ENCODE results near the gene SH3GL1.

The SH3GL1 gene

DNA sequence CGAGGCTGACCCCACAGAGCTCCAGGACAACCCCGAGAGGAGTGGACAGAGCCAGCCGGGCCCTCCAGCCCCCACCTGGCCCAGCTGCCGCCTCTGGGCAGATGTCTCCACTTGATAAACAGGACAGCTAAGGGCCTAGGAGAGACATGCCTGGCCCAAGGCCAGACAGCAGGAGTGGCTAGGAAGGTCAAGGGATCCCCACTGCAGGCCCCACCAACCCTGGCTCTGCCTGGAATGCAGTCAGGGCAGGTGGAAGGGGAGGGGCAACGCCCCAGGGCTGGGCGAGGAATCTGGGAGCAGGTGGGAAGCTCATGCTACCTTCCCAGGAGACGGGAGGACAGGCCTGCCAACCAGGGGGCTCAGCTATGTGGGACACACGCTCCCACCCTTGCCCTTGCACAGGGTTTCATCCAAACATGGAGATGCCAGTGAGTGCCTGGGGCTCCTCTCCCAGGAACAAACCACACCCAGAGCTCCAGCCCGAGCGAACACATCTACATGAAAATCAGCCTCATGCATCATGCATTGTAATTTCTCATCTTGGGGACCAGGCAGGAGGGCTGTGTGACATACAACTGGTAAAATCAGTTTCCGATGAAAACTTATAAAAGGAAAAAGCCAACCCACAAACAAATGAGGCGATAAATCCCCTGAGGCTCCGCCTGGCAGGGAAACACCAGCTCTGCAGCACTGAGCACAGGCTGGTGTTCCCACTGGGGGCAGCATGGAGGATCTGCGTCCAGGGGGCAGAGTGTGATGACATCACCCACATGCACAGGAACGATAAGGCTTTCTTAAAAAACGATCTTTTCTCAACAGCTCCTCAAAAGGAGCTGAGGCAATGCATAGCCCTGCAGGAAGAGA, 25.0 kb downstream of the SH3GL1 start:
- peak; percentile 73 for DNase-seq

DNA sequence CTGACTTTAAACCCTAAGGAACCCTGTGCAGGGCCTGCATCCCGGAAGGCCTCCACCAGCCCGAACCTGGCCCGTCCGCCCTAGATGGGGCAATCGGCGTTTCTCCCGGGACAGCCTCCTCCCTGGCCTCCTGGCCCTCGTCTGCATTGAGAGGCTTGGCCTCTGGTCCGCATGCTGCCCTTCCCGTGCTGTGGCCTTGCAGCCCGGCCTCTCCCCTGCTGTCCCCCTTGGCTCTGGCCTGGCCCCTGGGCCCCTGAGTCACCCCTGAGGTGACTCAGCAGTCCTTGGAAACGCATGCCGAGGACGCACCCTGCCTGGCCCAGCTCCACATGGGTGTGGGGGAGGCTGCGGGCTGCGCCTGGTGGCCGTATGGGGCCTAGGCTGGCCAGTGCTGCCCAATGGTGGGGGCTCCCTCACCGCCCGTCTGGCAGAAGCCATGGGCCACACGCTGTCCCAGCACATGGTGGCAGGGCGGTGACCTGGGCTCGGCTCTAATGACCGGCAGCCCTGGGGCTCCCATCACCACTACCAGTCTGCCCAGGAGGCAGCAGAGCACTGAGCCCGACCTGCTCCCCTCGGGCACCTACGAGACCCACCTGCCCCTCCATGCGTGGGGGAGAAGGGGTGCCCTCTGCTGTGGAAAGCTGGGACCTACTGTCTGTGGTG, 25.7 kb downstream of the SH3GL1 start:
- DNase-seq: no peak

DNA sequence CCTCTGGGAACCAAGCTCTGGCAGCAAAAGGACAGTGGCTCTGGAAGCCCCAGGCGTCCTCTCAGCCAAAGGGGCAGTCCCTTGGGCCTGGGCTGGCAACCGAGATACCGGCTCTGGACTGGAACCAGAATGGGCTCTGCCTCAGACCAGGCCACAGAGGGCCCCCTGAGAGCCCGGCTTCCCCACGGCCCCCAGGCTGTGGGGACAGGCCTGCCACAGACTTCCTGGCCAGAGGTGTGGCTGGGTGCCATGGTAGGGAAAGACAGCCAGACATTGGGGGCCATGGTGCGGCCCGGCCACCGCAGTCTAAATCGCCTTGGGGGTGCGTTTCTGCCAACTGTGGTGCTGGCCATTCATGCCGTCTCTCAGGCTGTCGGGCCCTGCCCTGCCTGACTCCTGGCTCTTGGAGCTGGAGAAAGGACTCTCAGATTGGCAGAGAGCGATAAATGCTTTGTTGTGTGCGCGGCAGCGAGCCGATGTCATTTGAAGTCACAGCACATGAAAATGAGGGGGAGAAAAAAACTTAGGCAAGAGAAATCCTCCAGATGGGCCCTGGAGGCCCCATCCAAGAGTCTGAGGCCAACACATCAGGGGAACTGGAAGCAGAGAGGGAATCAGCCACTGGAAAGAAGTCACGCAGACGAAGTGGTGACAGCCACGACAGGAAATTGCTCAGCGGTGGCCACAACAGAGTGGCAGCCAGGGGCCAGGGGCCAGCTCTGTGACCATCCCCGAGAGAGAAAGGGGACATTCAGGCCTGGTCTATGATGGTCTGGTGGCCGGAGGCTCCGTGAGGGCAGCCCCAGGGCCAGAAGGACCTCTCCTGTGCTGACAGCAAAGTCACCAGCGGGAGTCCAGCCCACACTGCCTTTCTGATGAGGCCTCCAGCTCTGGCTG, 26.5 kb downstream of the SH3GL1 start:
- no peak for DNase-seq

DNA sequence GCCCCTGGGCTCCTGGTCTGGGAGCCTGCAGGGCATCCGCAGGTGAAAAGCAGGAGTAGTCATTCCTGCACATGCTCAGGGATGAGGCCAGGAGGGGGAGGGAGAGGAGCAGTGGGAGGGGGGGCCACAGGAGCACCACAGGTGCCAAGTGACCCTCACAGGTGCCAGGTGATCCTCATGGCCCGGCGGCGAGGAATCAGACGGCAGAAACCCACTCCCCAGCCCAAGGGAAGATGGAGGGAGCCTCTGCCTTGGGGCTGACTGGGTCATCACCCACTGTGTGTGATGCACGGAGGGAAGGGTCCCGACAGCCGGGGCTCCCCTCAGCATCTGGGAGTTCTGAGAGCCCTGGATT, 27.4 kb downstream of the SH3GL1 start:
- DNase-seq: no peak

DNA sequence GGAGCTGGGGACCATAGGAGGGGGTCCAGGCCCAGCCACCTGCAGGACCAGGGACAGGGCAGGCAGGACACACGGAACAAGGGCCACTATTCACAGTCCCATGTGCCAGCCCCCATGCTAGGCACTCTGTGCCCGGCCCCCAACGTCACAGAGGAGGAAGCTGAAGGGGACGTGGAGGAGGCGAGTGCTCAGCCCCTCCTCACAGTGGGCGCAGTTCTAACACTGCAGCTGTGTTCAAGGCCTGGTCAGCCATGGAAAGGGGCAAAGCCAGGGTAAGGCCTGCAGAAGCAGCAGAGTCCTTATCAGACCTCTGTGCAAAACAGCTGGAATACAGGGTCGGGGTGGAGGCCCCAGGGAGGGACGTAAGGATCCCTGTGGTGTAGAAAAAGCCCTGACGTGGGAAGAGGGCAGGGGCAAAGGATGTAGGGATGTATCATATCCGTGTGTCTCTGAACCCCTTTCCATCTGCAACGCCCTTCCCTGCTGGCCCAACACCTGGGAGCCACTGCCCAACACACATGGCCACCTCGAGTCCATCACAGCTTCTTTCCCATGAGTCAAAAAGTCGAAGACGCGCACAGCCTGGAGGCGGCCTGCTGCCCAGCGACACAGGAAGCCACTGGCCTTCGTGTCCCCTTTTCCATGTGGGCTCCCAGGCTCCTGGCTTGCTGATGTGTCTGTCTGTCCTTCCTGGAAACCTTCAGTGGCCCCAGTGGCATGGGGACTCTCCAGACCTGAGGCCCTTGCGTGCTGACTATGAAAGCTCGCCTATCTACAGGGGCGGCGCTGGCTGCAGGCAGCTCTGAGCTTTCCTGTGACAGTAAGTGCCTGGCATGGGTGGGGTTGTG, 28.0 kb downstream of the SH3GL1 start:
- DNase-seq: no peak

DNA sequence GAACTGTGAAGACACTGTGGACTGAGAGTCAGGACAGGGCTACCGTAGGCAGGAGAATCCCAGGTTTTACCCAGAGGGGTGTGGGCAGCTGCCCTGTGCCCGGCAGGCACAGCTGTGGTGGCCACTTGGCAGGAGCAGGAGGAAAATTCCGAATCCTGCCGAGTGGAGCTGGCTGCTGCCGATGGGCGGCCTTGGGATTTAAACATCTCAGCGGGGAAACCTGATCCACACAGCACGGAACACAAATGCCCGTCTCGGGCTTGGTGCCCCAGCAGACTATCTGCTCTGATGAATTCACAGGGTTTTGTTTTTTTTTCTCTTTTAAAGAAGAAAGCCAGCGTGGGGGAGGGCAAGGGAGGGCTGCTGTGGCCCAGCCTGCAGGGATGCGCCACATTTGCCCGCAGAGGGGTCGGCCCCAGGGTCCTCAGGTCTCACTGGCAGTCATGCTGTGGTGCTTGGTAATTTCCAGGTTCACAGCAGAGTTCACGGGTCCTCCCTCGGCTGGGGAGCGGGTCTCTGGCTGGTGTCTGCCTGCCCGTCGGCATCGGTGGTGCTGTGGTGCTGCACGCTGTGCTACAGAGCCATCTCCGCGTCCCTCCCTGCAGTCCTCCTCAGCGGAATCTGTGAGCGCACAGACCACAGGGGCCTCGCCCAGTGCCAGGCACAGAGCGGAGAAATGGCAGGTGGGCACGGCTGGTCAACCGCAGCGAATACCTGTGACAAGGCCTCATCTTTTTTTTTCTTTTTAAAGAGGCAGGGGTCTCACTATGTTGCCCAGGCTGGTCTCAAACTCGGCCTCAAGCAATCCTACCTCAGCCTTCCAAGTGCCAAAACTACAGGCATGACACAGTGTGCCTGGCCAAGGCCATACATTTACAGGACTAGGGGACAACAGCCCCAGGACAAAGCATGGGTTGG, 28.8 kb downstream of the SH3GL1 start:
- DNase-seq: no peak

DNA sequence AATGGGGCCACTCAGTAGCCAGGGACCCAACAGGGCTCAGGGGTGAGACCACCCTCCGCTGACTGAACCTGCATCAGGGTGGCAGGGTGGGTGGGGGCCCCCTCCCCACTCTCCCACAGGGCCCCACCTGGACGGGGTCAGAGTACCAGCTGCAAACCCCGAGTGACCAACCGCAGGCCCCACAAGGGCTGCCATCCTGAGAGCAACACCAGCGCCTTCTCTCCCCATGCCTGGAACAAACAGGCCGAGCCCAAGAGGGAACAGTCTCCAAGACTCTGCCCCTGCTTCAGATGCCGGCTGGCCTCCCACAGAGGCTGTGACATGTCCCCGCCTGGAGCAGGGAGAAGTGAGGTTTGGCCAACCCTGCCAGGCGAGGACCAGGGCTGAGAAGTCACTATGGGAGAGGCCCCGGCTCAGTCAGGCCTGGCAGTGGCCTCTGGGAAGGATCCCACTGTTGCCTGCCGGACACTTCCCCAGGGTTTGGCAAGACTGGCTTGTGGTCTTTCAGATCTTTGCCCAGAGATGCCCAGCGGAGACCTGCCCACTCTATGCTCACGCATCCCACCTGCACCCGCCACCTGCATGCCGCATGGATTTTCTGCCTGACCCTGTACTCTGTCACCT, 29.8 kb downstream of the SH3GL1 start:
- DNase-seq: no peak

DNA sequence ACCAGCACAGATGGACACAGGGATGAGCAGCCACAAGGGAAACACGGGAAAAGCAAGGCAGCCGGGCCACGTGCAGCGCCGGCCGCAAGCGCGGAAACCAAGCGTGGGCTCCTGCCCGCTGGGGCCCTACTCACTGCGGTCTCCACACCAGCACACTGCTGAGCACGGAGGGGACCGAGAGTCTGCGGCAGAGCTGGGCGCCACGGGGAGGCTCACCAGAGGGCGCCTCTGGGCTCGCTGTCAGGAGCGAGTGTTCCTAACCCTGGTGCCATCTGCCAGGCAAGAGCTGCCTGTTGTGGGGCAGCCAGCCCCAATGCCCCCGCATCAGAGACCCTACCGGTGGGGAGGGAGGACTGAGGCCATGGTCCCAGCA, 30.5 kb downstream of the SH3GL1 start:
- peak; percentile 48 for DNase-seq

DNA sequence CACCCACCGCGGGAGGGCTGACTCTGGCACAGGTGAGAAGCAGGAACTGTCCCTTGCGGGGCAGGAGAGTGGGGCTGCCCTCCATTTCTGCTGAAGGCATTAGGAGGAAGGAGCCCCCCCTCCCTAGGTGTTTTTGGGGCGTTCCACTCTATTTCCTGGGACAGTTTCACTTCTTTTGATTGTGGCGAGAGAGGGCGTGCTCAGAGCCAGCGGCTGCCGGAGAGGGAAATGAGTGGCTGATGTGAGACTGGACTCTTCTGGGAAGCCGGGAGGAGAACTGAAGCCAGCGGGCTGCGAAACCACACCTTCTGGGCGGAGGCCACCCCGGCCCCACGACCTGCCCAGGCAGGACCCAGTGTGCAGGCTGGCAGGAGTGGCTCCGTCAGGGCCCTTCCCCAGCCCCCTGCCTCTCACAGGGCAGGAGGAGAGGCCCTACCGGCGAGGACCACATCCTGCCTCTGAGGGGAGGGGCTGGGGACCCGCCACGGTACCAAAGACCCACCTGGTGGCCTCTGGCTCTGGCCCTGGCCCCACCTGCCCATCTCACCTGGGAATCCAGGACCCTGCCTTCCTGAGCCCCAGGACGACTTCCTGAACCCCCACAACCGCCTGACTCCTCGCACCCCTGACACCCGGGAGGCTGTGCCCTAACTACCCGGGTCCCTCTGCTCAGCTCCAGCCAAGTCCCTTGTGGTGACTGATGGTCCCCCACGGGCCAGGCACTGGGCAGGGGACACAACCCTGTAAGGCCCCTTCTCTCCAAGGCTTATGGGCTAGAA, 31.0 kb downstream of the SH3GL1 start:
- peak; percentile 67 for DNase-seq

DNA sequence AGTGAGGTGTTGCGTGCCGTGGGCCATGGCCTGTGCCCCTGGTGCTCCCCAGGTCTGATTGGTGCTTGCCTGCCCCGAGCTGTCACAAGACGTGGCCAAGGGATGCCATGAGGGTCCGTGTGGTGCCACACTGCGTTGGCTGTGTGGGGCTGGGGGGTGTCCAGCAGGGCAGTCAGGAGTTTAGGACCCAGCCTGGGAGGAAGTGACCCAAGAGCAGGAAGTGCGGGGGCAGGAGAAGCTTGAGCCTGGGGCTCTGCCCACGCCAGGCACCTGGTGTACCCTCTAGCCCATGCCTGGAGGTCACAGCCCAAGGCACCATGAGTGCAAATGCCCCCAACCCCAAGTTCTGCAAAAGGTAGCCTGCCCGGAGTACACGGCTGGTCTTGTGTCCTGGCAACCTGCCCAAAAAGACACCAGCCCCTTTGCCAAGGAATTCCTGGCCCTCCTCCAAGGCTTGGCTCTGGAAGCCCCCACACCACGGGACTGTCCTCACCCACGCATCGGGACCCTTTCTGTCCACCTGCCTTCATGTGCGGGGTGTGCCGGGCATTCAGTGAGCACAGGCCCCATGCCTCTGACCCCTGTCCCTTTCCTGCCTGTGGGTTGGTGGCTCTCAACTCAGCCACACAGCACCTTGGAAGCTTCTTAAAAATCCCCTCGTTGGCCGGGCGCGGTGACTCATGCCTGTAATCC, 32.1 kb downstream of the SH3GL1 start:
- DNase-seq: no peak

DNA sequence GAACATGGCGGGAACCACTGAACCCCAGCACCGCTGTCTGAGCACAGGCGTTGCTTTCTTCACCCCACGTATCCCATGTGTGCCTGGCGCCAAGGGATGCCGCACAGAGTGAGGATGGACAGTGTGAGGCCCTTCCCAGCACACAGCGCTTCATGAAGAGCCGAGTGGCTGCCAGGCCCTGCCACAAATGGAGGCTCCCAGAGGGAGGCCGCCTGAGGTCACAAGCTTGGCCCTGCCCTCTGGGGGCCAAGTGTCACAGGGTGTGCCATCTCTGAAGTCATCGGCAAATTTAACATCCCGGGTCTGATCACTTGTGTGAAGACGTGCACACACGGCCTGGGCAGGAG, 32.6 kb downstream of the SH3GL1 start:
- DNase-seq: no peak

DNA sequence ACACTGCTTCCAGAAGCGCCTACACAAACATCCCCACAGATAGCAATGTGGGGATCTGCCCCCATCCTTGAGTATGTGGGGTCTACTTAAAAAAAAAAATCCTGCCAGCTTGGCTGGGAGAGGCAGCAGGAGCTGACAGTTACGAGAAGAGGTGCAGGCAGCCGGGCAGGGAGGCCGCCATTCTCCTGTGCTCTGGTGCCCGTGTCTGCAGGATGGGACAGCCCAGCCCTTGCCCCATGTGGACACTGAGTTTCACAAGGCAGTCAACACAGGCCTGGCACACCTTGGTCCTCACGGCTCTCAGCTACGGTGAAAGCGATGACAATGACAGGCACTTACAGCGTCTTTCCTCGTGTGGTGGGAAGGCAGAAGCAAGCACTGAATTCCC, 33.0 kb downstream of the SH3GL1 start:
- no peak for DNase-seq

DNA sequence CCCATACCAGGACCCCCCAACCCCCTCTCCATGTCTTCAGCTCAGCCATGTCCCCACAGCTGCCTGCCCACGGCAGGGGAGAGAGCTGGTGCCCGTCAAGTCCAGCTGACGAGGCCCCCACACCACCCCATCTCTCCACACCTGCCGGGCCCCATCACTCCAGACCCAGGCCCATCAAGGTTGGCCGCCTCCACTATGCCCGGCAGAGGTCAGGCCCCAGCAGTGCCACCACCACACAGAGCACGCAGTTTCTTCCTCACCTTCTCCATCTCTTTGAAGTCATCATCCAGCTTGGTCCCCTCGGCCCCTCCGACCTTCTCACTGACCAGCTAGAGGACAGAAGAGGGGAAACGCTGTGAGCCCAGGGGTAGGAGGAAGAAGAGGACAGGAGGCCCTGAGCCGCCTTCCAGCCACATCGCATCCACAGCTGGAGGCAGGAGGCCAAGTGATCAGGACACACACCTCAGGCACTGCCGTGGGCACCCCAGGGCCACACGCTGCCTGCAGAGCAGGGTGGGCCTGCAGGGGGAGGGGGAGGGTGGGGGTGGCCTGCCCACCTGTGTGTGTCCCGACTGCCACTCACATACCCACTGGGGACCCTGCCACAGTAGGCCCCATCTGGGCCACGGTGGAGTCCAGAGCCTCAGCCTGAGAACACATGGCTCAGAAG, 33.5 kb downstream of the SH3GL1 start:
- no peak for DNase-seq

DNA sequence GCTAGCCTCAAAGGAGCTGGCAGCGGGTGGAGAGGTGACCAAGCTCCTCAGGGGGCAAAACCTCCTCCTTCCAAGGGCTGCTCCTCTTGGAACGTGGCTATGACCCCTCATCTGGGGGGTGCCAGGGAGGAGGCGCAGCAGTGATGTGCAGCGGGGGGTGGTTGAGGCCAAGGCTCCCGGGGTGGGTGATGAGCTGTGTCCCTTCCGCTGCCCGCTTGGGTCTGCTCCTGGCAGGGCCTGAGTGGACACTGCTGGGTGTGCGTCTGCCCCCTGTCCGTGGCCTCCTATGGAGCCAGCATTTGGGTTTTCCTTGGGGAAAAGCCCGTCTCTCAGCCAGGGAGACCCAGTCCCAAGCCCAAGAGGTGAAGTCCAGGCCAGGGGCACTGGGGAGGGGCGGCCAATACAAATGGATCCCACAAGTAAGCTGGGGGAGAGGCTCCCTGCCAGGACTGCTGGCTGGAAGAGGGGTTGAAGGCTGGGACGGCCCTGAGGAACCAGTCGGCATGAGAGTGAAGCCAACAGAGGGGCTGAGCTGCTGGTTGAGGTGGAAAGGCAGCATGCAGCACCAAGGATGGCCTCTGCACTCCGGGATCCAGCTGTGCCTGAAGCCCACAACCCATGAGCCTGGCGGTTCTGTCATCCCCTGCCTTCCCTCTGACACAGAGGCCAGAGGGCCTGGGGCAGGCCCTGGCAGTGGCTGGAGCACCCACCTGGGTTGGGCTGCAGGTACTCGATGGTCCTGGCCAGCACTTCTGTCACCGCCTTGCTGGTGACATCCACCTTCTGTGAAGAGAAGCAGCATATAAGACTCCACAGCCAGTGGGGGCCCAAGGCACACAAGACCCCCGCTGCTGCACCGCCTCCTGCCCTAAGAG, 34.3 kb downstream of the SH3GL1 start:
- DNase-seq: no peak

DNA sequence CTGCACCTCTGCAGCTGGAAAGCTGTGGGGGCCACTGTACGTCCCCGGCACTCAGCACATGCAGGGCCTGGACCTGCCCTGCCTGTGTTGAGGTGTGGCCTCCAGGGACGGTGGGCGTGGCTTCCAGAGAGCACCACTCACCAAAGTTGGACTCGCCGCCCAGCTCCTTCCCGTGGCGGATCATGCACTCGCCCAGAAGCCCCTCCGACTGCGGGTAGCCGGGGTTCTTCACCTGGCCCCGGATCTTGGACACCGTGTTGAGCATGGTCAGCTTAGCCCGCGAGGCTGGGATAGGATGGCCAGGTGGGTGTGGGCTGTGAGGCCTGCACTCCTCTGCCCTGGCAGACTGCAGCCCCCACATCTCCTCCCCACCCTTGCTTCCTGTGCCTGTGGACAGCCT, 35.0 kb downstream of the SH3GL1 start:
- no peak for DNase-seq

DNA sequence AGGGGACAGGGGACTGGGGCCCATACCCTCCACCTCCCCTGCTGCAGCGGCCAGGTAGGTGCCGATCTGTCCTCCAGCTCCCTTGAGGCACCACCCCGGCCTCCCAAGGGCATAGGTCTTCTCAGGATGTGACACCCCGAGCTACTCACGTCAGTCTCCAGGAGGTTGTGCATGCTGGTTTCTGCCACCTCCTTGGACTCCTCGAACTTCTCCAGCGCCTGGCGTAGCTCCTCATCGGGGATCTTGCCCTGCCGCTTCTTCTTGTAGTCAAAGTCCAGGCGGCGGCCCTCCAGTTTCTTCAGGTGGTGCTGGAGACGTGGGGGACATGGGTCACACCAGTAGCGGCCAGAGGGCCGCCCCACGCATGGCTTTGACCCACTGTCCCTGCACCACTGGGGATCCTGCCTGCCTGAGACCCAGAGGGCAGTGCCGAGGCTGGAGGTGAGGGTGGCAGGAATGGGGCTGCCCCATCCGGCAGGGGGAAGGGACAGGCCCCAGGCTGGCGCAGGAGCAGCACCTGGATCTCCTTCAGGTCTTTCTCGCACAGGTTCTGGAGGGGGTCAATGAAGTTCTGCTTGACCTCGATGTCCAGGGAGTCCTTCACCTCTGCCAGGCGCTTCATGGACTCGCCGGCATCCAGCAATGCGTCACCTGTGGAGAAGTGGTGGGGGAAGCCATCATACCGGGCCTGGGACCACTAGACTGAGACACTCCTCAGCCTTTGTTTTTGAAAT, 36.6 kb downstream of the SH3GL1 start:
- DNase-seq: no peak

DNA sequence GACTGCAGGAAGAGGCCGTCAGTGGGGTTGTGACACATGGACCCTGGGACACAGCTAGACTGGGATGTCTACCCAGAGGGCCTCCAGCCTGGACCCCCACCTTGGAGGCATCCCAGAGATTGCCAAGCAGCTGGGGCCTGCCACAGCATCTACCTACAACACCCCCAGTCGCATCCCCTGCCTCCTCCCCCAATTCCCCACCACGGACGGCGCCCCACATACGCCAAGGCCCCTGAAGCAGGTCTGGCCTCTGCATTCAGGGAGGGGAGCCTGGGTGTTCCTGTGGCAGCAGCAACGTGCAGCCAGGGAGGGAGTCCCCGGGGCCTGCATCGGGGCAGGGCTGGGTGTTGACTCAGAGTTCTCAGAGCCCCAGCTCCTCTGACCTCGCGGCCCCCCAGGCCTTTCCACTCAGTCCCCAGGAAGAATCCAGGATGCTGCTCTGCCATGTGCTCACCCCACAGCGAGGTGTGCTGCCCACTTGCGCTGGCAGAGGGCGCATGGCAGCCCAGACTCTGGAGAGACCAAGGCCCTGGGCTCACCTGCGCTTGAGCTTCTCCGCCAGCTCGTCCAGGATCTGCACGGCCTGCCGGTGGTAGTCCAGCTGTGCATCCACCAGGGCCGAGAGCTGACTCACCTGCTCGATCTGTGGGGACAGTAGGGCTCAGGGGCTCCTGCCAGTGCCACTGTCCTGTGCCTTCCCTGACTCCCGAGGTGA, 37.4 kb downstream of the SH3GL1 start:
- peak; percentile 30 for DNase-seq

All from NCI-H510A (cell line).